Right atrium auricular region (tissue), 2 donors: ENCODE measurements around the gene ELAVL2. TPM values are rescaled to one million over a fixed set of nuclear protein-coding genes. Genes with fewer than 3 reads are reported as not detected.

Experiments
- DNase-seq: peaks from one replicate; pipeline ENCODE4 v3.0.0-alpha.2; 2019; ENCODE audit warnings: low spot score
- H3K27ac ChIP-seq, 2 donors: fragments of 200-600 bp; sonication (generic); 1 replicate in 1 of 2; 2 replicates in 1 of 2; pipeline ENCODE4 v1.5.1; 2016 to 2019
- H3K27me3 ChIP-seq, 2 donors: fragments of 200-600 bp; sonication (generic); one replicate each; pipeline versions ENCODE4 v1.5.1 to v1.6.0; 2017 to 2019
- H3K36me3 ChIP-seq: fragments of 200-600 bp; sonication (generic); one replicate; pipeline ENCODE4 v1.5.1; 2016
- H3K4me1 ChIP-seq, 2 donors: fragments of 200-600 bp; sonication (generic); one replicate each; pipeline versions ENCODE4 v1.5.1 to v1.6.0; 2017 to 2019
- H3K4me3 ChIP-seq, 2 donors: fragments of 200-600 bp; sonication (generic); 1 replicate in 1 of 2; 2 replicates in 1 of 2; pipeline ENCODE4 v1.5.1; 2017 to 2019; ENCODE audit warnings: mild to moderate bottlenecking in 1 of 2, moderate library complexity in 1 of 2
- H3K9me3 ChIP-seq, 2 donors: fragments of 200-600 bp; sonication (generic); one replicate each; pipeline ENCODE4 v1.5.1; 2019
- total RNA-seq, 2 donors: library from RNA; depleted of rRNA; stranded (reverse); fragments of >200 nt; gene quantifications; one replicate each; pipeline ENCODE4 v1.1.0, GENCODE V29; 2016
- TF ChIP-seq, protein P1 (sequence below), 2 donors: fragments of 200-600 bp; sonication (generic); IDR thresholded peaks; one replicate each; pipeline ENCODE4 v1.5.1; 2019; ENCODE audit warnings: antibody characterized with exemption in 2 of 2

The ELAVL2 gene
- total RNA-seq, 2 donors from 2014 or later: 0.24 TPM; not detected in 1

DNA sequence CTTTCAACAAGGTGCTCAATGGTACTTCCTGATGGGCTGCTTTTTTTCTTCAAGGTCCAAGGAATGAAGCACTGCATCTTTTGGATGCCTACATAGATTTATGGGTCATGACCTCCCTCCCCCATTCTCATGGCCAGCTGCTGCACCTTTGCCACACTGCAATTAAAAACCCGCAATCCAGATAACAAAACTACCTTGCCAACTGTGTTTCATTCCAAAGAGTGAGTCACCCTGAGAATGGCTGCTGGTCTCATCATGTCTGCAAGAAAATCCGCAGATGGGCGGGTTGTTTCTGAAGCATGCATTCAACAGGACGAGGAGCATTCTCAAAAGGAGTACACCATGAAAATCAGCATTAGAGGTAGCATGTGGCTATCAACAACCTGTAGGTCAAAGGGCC lies 139.8 kb downstream of the ELAVL2 start:
- no peaks in the 10 kb centered on the region for H3K4me1 ChIP-seq
- no peak for DNase-seq

DNA sequence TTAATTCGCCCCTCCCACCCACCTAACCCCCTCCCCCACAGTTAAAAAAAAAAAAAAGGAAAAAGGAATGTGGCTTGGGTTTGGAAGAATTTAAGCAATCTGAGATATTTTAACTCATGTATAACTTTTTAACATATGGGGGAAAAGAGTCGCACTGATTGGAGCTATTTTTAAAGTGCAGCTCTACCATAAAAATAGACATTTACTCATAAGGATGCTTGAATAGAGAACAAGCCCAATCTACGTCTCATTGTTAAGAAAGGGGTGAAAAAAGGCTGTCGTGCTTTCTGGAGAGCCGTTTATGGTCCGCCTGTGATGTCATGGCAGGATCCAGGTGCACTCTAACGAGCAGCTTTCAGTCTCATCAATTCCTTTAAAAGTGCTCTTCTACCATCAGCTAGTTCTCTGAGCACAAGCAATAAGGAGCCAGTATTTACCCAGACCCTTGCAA lies 142.4 kb downstream of the ELAVL2 start:
- TF ChIP-seq, protein P1, sequence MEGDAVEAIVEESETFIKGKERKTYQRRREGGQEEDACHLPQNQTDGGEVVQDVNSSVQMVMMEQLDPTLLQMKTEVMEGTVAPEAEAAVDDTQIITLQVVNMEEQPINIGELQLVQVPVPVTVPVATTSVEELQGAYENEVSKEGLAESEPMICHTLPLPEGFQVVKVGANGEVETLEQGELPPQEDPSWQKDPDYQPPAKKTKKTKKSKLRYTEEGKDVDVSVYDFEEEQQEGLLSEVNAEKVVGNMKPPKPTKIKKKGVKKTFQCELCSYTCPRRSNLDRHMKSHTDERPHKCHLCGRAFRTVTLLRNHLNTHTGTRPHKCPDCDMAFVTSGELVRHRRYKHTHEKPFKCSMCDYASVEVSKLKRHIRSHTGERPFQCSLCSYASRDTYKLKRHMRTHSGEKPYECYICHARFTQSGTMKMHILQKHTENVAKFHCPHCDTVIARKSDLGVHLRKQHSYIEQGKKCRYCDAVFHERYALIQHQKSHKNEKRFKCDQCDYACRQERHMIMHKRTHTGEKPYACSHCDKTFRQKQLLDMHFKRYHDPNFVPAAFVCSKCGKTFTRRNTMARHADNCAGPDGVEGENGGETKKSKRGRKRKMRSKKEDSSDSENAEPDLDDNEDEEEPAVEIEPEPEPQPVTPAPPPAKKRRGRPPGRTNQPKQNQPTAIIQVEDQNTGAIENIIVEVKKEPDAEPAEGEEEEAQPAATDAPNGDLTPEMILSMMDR (IDR thresholded peaks at IDR 0.05): no peak
- no peak for DNase-seq
- H3K9me3 ChIP-seq: no peaks in the 10 kb centered on the region
- no peaks in the 10 kb centered on the region for H3K4me1 ChIP-seq
- no peak overlapping the region for H3K4me3 ChIP-seq
- H3K27me3 ChIP-seq: no peaks in the 10 kb centered on the region
- H3K36me3 ChIP-seq: no peaks in the 10 kb centered on the region
- no peak overlapping the region for H3K27ac ChIP-seq

More for the DNA sequence above, 139.8 kb downstream of the ELAVL2 start:
- no peaks in the 10 kb centered on the region for H3K36me3 ChIP-seq
- no peaks in the 10 kb centered on the region for H3K9me3 ChIP-seq
- H3K4me3 ChIP-seq: no peak overlapping the region
- H3K27me3 ChIP-seq: no peaks in the 10 kb centered on the region
- TF ChIP-seq, protein P1 (IDR thresholded peaks at IDR 0.05): no peak
- H3K27ac ChIP-seq: no peak overlapping the region

DNA sequence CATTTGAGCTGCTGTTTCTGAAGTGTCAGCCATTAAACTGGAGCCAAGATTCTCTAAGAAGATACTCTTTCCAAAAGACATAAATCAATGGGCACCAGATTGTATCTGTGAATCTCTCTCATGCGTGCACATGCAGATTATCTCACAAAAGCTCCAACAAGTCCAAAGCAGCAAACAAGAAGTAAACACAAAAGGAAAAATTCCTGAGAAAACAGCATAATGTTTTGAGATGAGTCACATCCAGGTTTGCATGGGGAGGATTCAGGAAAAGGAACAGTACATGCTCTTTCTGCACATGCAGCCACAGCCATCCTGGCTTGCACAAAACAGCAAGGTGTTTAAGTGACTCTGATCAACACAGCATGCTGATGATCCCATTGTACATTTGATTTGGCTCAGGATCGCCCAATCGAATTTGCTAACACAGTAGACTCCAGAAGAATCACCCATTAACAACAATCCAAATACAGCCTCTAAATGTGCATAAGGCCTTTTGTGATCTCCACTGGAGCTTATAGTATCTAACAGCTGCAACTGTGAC lies 143.1 kb downstream of the ELAVL2 start:
- no peaks in the 10 kb centered on the region for H3K27me3 ChIP-seq
- H3K4me1 ChIP-seq: no peaks in the 10 kb centered on the region
- H3K9me3 ChIP-seq: no peaks in the 10 kb centered on the region
- H3K4me3 ChIP-seq: no peak overlapping the region
- no peak for DNase-seq
- TF ChIP-seq, protein P1 (IDR thresholded peaks at IDR 0.05): no peak
- H3K27ac ChIP-seq: no peak overlapping the region
- H3K36me3 ChIP-seq: no peaks in the 10 kb centered on the region

- H3K9me3 ChIP-seq: no peaks in the 10 kb centered on the region
- no peaks in the 10 kb centered on the region for H3K27me3 ChIP-seq
- TF ChIP-seq, protein P1 (IDR thresholded peaks at IDR 0.05): no peak
- H3K4me3 ChIP-seq: no peak overlapping the region
- DNase-seq: no peak
- H3K27ac ChIP-seq: no peak overlapping the region
- no peaks in the 10 kb centered on the region for H3K4me1 ChIP-seq
- H3K36me3 ChIP-seq: no peaks in the 10 kb centered on the region
These were observed 143.7 kb downstream of the ELAVL2 start for GRCh38 chr9:23682352-23682751.

DNA sequence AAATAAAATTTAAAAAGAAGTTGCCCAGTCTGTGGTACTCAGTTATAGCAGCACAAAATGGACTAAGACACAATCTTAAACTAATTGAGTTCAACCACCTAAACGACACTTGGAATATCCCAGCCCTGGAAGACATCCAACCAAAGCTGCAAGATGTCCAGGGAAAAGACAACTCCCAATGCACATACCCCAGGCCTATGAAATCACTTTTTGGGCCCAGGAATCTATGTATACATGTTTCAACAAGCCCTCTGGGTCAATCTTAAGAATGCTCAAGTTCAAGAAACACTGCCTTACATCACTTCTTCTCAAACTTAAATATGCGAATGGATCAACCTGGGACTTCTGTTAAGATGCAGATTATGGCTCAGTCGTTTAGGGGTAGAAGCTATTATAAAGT lies 148.6 kb downstream of the ELAVL2 start:
- DNase-seq: no peak
- Histone ChIP-seq H3K4me1 (no peaks in the 10 kb centered on the region), H3K4me3 (no peak overlapping the region), H3K27me3 (no peaks in the 10 kb centered on the region), H3K36me3 (no peaks in the 10 kb centered on the region), H3K27ac (no peak overlapping the region), H3K9me3 (no peaks in the 10 kb centered on the region)
- TF ChIP-seq, protein P1 (IDR thresholded peaks at IDR 0.05): no peak

- no peaks in the 10 kb centered on the region for H3K4me1 ChIP-seq
- H3K4me3 ChIP-seq: no peak overlapping the region
- H3K36me3 ChIP-seq: no peaks in the 10 kb centered on the region
- DNase-seq: no peak
- H3K27me3 ChIP-seq: no peaks in the 10 kb centered on the region
- H3K27ac ChIP-seq: no peak overlapping the region
- TF ChIP-seq, protein P1 (IDR thresholded peaks at IDR 0.05): no peak
- H3K9me3 ChIP-seq: no peaks in the 10 kb centered on the region
These were observed 151.9 kb downstream of the ELAVL2 start for GRCh38 chr9:23674016-23674585.
